Epithelial cell of esophagus (primary cell): ENCODE results near the gene NAPEPLD.
"Not testable (repeated sequence)": the region's sequence is repeated elsewhere in the genome, so short reads cannot be mapped to it uniquely, and the experiment has no call there.

Experiments
- DNase-seq: peaks from one replicate; pipeline ENCODE4 v3.0.0; 2010; ENCODE audit warnings: low read depth
- H3K4me3 ChIP-seq: 2 replicates; pipeline ENCODE4 v1.5.1; 2011; ENCODE audit warnings: mild to moderate bottlenecking, low read length, control low read depth
- TF ChIP-seq, protein P1 (sequence below): IDR thresholded peaks from 2 replicates; pipeline ENCODE4 v1.5.1; 2011; ENCODE audit warnings: low read depth, mild to moderate bottlenecking, low read length, control low read depth, inconsistent platforms; ENCODE audit not compliant: insufficient read depth; ENCODE audit errors: missing control alignments

Gene NAPEPLD

DNA sequence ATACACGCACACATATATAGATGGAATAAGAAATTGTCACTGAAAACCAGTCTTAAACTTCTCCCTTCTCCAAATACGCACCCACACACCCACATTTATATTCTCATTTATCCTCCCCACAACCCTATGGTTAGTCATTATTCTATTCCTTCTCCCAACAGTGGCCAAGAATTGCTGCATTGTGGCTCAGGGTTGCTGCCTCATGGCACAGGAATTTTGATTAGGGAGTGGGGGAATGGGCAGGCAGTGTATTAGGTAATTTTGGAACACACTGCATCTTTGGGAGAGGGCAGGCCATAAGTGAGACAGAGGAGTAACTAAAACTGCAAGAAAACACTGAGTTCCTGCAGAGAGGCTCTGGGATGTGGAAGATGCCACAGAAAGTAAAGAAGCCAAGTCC, 35.7 kb downstream of the NAPEPLD start:
- peak; percentile 91 for DNase-seq
- TF ChIP-seq, protein P1, sequence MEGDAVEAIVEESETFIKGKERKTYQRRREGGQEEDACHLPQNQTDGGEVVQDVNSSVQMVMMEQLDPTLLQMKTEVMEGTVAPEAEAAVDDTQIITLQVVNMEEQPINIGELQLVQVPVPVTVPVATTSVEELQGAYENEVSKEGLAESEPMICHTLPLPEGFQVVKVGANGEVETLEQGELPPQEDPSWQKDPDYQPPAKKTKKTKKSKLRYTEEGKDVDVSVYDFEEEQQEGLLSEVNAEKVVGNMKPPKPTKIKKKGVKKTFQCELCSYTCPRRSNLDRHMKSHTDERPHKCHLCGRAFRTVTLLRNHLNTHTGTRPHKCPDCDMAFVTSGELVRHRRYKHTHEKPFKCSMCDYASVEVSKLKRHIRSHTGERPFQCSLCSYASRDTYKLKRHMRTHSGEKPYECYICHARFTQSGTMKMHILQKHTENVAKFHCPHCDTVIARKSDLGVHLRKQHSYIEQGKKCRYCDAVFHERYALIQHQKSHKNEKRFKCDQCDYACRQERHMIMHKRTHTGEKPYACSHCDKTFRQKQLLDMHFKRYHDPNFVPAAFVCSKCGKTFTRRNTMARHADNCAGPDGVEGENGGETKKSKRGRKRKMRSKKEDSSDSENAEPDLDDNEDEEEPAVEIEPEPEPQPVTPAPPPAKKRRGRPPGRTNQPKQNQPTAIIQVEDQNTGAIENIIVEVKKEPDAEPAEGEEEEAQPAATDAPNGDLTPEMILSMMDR = no peak
- H3K4me3 ChIP-seq = no peak overlapping the region

DNA sequence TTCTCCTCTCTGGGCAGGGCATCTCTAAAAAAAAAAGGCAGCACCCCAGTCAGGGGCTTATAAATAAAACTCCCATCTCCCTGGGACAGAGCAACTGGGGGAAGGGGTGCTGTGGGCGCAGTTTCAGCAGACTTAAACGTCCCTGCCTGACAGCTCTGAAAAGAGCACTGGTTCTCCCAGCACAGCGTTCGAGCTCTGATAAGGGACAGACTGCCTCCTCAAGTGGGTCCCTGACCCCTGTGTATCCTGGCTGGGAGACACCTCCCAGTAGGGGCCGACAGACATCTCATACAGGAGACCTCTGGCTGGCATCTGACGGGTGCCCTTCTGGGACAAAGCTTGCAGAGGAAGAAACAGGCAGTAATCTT, 42.2 kb downstream of the NAPEPLD start:
- not testable (repeated sequence) for H3K4me3 ChIP-seq, DNase-seq

DNA sequence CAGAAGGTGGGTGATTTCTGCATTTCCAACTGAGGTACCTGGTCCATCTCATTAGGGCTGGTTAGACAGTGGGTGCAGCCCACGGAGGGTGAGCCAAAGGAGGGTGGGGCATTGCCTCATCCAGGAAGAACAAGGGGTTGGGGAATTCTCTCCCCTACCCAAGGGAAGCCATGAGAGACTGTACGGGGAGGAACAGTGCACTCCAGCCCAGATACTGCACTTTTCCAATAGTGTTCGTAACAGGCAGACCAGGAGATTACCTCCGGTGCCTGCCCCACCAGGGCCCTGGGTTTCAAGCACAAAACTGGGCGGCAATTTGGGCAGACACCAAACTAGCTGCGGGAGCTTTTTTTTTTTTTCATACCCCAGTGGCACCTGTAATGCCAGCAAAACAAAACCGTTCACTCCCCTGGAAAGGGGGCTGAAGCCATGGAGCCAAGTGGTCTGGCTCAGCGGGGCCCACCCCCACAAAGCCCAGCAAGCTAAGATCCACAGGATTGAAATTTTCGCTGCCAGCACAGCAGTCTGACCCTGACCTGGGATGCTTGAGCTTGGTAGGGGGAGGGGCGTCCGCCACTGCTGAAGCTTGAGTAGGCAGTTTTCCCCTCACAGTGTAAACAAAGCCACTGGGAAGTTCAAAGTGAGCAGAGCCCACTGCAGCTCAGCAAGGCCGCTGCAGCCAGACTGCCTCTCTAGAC, 42.7 kb downstream of the NAPEPLD start:
- no peak for DNase-seq
- TF ChIP-seq, protein P1 = no peak

DNA sequence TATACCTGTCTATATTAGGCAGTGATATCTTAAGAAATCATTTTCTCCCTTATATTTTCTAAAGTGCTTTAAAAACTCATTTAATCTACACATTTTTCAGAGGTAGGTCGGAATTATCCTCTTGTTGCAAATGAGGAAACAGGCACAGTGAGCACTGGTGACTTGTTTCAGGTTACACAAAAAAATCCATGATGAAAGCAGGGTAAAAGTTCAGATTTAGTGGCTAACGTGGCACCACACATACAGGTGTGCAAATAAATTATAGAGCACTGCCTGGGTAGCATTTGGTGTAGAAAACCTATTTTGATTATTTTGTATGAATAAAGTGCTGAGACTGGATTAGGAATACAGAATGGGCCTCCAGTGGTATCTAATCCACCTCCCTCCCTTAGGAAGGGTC, 47.4 kb downstream of the NAPEPLD start:
- TF ChIP-seq, protein P1 = no peak
- DNase-seq = no peak
- no peak overlapping the region for H3K4me3 ChIP-seq

More for the DNA sequence above, 42.7 kb downstream of the NAPEPLD start:
- H3K4me3 ChIP-seq = no peak overlapping the region

DNA sequence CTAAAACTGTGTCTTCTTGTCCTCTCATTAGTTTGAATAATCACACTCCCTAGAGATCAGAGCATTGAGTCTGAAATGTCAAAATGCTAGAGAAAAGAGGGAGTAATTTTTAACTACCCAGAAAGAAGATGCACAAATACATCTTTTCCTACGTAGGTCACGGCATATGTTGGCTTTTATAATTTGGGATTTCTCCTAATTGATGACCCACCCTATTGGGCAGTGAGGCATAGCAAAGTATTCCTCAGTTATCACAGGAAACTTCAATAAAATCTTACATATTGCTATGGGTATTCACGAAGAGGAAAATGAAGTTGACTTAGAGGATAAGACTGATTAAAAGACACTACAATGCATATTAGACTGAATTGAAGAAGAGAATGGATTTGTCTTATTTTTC, 48.6 kb downstream of the NAPEPLD start:
- TF ChIP-seq, protein P1 = no peak
- DNase-seq = no peak
- H3K4me3 ChIP-seq = no peak overlapping the region

DNA sequence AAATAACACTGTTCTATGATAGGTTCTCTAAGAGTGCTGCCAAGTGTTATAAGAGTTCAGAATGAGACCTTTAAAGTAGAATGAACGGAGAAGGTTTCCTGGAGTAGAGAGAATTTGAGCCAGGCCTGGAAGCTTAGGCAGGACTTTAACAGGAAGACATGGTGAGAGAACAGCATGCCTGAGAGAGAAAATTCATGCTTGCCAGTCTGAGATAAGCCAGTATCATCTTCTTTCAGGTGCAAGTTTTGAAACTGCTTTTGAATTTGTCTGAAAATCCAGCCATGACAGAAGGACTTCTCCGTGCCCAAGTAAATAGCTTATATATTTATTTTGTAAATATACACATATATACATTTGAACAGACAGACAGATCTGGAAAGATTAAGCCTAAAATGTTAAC, 51.9 kb downstream of the NAPEPLD start:
- no peak overlapping the region for H3K4me3 ChIP-seq
- DNase-seq = no peak
- TF ChIP-seq, protein P1 = no peak

DNA sequence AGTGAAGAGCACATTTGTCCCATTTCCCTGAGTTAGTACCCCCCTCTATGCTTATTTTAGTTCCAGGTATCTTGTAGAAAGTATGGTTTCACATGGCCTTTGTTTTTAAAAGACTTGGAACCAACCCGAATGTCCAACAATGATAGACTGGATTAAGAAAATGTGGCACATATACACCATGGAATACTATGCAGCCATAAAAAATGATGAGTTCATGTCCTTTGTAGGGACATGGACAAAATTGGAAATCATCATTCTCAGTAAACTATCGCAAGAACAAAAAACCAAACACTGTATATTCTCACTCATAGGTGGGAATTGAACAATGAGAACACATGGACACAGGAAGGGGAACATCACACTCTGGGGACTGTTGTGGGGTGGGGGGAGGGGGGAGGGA, 53.3 kb downstream of the NAPEPLD start:
- not testable (repeated sequence) for H3K4me3 ChIP-seq, DNase-seq

DNA sequence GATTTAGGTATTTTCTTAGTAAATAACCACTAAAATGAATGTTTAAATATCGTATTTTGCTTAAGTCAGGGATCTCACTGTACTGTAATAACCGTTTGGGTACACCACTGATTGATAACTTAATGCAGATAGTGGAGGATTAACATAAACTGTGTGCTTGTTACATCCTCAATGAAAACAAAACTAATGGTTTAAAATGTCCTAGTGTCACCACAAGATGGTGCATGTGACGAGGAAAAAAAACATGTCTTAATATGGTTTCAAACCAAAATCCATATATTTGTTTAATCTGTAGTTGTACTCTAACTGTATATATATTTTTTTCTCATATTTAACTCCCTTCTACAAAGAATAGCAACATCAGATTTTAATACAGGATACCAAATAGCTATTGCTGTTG, 54.8 kb downstream of the NAPEPLD start:
- H3K4me3 ChIP-seq = no peak overlapping the region
- TF ChIP-seq, protein P1 = no peak
- no peak for DNase-seq
